Measurements from ENCODE around the gene EYS.
"Not testable (repeated sequence)": the region's sequence is repeated elsewhere in the genome, so short reads cannot be mapped to it uniquely, and the experiment has no call there.

The EYS gene

GRCh38 chr6:64259372-64259771 lies 1447.7 kb downstream of the EYS start:
- no peak overlapping the region for H3K4me3 ChIP-seq (ENCODE audit: low read length)
- no peak for TF ChIP-seq ZNF274 (IDR thresholded peaks at IDR 0.05; ENCODE audit: low read depth, low read length)

- no peak overlapping the region for H3K4me3 ChIP-seq (ENCODE audit: low read length)
- no peak for TF ChIP-seq ZNF274 (IDR thresholded peaks at IDR 0.05; ENCODE audit: low read depth, low read length)
These were observed 1448.3 kb downstream of the EYS start for GRCh38 chr6:64258752-64259151.

- no peak for TF ChIP-seq ZNF274 (IDR thresholded peaks at IDR 0.05; ENCODE audit: low read depth, low read length)
- no peak overlapping the region for H3K4me3 ChIP-seq (ENCODE audit: low read length)
These were observed 1448.7 kb downstream of the EYS start for GRCh38 chr6:64258302-64258701.

DNA sequence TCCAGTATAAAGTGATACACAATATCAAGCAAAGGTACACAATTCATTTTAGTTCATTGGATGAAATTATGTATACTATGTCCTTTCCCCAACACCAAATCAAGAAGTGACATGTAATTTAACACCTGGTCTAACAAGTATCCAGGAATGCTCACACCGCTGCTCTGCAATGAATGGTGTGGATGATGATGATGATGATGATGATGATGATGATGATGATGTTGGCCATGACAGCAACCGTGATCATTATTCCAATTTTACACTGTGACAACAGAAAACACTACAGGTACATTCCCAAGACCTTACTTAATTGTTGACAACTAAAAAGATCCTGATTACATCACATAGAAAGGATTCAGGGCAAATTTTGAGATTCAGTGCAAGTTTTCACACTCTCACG lies 1449.4 kb downstream of the EYS start:
- H3K4me3 ChIP-seq (ENCODE audit: low read length), result no peak overlapping the region
- TF ChIP-seq ZNF274 (IDR thresholded peaks at IDR 0.05; ENCODE audit: low read depth, low read length), result no peak

- no peak overlapping the region for H3K4me3 ChIP-seq (ENCODE audit: low read length)
- TF ChIP-seq ZNF274 (IDR thresholded peaks at IDR 0.05; ENCODE audit: low read depth, low read length), result no peak
These were observed 1450.5 kb downstream of the EYS start for GRCh38 chr6:64256483-64256882.

GRCh38 chr6:64255000-64255399 lies 1452.0 kb downstream of the EYS start:
- TF ChIP-seq ZNF274 (IDR thresholded peaks at IDR 0.05; ENCODE audit: low read depth, low read length), result no peak
- no peak overlapping the region for H3K4me3 ChIP-seq (ENCODE audit: low read length)

DNA sequence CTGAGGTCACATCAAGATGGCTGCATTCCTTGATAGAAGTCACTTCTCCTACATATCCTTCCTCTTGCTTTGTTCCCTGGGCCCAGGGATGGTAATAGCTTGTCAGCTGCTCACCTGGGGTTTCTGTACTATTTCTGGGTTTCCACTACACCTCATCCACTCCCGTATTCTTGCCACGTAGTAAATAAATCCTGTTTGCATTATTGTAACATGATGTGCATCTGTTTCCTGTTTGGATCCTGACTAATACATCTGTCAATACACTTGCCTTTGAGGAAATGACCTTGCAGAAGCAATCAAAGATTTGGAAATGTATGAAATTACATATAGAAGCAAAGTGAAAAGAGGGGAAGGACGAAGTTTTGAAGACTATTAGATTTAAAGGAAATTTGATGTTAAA lies 1452.5 kb downstream of the EYS start:
- H3K4me3 ChIP-seq (ENCODE audit: low read length), result no peak overlapping the region
- TF ChIP-seq ZNF274 (IDR thresholded peaks at IDR 0.05; ENCODE audit: low read depth, low read length), result no peak

GRCh38 chr6:64252256-64252655 lies 1454.8 kb downstream of the EYS start:
- TF ChIP-seq ZNF274 (IDR thresholded peaks at IDR 0.05; ENCODE audit: low read depth, low read length), result no peak
- H3K4me3 ChIP-seq (ENCODE audit: low read length), result no peak overlapping the region

- TF ChIP-seq ZNF274 (IDR thresholded peaks at IDR 0.05; ENCODE audit: low read depth, low read length), result no peak
- no peak overlapping the region for H3K4me3 ChIP-seq (ENCODE audit: low read length)
These were observed 1456.9 kb downstream of the EYS start for GRCh38 chr6:64250126-64250525.

GRCh38 chr6:64249115-64249514 lies 1457.9 kb downstream of the EYS start:
- TF ChIP-seq ZNF274 (IDR thresholded peaks at IDR 0.05; ENCODE audit: low read depth, low read length), result no peak
- no peak overlapping the region for H3K4me3 ChIP-seq (ENCODE audit: low read length)

- no peak for TF ChIP-seq ZNF274 (IDR thresholded peaks at IDR 0.05; ENCODE audit: low read depth, low read length)
These were observed 1463.4 kb downstream of the EYS start for GRCh38 chr6:64243618-64244017.

DNA sequence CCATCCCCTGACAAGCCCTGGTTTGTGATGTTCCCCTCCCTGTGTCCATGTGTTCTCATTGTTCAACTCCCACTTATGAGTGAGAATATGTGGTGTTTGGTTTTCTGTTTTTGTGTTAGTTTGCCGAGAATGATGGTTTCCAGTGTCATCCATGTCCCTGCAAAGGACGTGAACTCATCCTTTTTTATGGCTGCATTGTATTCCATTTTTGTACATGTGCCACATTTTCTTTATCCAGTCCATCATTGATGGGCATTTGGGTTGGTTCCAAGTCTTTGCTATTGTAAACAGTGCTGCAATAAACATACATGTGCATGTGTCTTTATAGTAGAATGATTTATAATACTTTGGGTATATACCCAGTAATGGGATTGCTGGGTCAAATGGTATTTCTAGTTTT lies 1468.1 kb downstream of the EYS start:
- H3K4me3 ChIP-seq (ENCODE audit: low read length), result not testable (repeated sequence)

More at GRCh38 chr6:64243618-64244017, 1463.4 kb downstream of the EYS start:
- no peak overlapping the region for H3K4me3 ChIP-seq (ENCODE audit: low read length)

DNA sequence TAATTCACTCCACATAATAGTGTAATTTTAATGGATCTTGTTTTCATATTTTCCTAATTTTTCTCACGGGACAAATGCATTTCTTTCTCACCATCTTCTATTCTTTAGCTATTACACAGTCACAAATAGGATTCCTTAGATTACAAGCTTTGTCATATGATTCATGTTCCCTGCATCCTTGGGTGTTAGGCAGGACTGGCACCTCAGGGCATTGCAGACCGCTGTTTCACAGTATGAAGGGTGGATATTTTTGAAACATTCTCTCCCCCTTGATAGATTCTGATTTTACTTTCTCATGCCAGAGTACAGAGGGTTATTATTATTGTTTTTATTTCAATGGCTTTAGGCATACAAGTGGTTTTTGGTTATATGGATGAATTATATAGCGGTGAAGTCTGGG lies 1469.0 kb downstream of the EYS start:
- no peak for TF ChIP-seq ZNF274 (IDR thresholded peaks at IDR 0.05; ENCODE audit: low read depth, low read length)

DNA sequence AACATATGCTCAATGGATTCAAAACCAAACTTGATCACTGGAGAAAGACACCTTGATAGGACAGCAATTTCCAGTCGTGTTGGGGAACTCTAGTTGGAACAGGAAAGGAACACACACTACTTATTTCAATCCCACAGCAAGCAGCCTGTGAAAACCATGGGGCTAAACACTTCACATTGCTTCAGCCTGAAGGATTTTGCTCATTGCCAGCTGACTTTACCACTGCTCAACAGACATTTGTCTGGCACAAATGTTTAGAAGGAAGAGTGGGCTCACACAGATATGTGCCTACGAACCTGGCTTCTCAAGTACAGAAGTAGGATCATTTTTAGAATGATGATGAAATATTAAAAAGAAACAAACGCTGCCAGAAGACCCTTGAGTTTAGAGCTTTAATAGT lies 1473.3 kb downstream of the EYS start:
- no peak overlapping the region for H3K4me3 ChIP-seq (ENCODE audit: low read length)
- no peak for TF ChIP-seq ZNF274 (IDR thresholded peaks at IDR 0.05; ENCODE audit: low read depth, low read length)

More for the DNA sequence above, 1469.0 kb downstream of the EYS start:
- no peak overlapping the region for H3K4me3 ChIP-seq (ENCODE audit: low read length)

DNA sequence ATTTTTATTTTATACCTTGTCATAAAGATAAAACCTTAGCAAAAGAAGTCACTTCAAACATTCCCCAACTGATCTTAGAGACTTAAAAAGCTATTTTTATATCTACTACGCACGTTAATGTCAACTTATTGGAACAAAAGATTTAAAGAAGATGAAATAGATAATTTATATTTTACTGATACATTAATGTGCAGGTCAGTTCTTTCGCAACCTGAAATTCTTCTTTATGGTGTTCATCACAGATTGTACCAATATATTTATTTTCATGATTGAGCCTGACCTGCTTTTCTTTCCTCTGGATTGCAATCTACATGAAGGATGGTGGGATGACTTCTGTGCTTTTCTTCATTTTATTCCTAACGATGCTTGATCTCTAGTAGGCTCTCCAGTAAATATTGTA lies 1475.1 kb downstream of the EYS start:
- no peak for TF ChIP-seq ZNF274 (IDR thresholded peaks at IDR 0.05; ENCODE audit: low read depth, low read length)
- no peak overlapping the region for H3K4me3 ChIP-seq (ENCODE audit: low read length)

DNA sequence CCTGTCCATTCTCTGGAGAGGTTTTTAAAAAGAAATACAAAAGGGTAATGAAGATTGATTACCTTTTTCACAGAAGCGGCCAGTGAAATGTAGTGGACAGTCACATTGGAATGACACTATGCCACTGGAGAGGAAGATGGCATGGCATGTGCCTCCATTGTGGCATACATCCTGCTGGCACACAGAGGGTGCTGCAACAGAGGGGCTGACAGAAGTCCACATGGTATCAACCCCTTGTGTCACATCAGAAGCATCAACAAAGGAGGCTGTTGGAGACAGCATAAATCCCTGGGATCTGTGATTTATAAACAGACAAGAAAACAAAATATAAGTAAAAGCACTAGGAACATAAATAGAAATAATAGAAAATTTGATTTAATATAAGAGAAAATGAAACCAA lies 1476.5 kb downstream of the EYS start:
- no peak for TF ChIP-seq ZNF274 (IDR thresholded peaks at IDR 0.05; ENCODE audit: low read depth, low read length)
- no peak overlapping the region for H3K4me3 ChIP-seq (ENCODE audit: low read length)

DNA sequence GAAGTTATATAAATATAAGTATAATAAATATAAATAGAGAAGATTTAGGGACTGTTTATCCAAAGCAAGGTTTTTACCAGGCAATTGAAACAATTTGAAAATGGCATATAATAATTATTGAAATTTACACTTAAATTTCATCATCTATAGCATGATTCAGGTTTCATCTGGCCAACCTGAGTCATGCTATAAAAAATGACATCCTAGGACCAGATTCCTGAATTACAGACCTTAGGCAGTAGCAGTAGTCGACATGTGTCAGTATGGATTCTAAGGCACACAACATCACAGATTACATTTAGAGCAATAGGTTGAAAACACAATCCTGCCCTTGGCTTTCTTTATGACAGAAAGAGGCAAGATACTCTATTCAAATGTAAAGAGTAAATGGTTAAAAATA lies 1479.2 kb downstream of the EYS start:
- TF ChIP-seq ZNF274 (IDR thresholded peaks at IDR 0.05; ENCODE audit: low read depth, low read length), result no peak

More for the DNA sequence above, 1479.2 kb downstream of the EYS start:
- H3K4me3 ChIP-seq (ENCODE audit: low read length), result no peak overlapping the region
